SU-DHL-6 (cell line): ENCODE measurements around the gene PSME3IP1.

Experiments used
- H2AFZ ChIP-seq: fragments of 200-600 bp; sonication (generic); 2 replicates; pipeline ENCODE4 v1.6.1; 2014; ENCODE audit warnings: low read depth, mild to moderate bottlenecking, moderate library complexity, mixed read lengths, antibody characterized with exemption, low read length; ENCODE audit not compliant: severe bottlenecking
- H3F3A ChIP-seq: fragments of 200-600 bp; shearing (Covaris generic); 2 replicates; pipeline ENCODE4 v1.6.0; 2016; ENCODE audit warnings: antibody characterized with exemption, mild to moderate bottlenecking; ENCODE audit not compliant: insufficient read depth
- H3K27ac ChIP-seq: fragments of 200-600 bp; sonication (generic); 2 replicates; pipeline ENCODE4 v1.5.1; 2016; ENCODE audit warnings: low read depth, mild to moderate bottlenecking, low read length, moderate library complexity, mixed read lengths
- H3K27me3 ChIP-seq: fragments of 200-600 bp; sonication (generic), shearing (Covaris generic); 2 replicates; pipeline ENCODE4 v1.6.0; 2014; ENCODE audit warnings: mild to moderate bottlenecking, low read length
- H3K36me3 ChIP-seq: fragments of 200-600 bp; sonication (generic); 2 replicates; pipeline ENCODE4 v1.6.1; 2014; ENCODE audit warnings: mild to moderate bottlenecking, low read length, mixed read lengths
- H3K4me2 ChIP-seq: fragments of 300-600, 200-600 bp; shearing (Covaris generic), sonication (generic); 2 replicates; pipeline ENCODE4 v1.6.0; 2014; ENCODE audit warnings: low read length, low read depth, mild to moderate bottlenecking; ENCODE audit not compliant: poor library complexity, severe bottlenecking
- H3K4me3 ChIP-seq: fragments of 200-600 bp; sonication (generic); 2 replicates; pipeline ENCODE4 v1.5.1; 2014; ENCODE audit warnings: antibody characterized with exemption, low read length, mild to moderate bottlenecking, mixed read lengths; ENCODE audit not compliant: insufficient read depth, poor library complexity, severe bottlenecking
- H3K79me2 ChIP-seq: fragments of 200-600 bp; sonication (generic); 2 replicates; pipeline ENCODE4 v1.6.1; 2014; ENCODE audit warnings: mild to moderate bottlenecking, low read length, moderate library complexity; ENCODE audit not compliant: insufficient read depth
- H3K9ac ChIP-seq: fragments of 200-600 bp; sonication (generic); 2 replicates; pipeline ENCODE4 v1.7.0; 2014; ENCODE audit warnings: mild to moderate bottlenecking, low read length
- H3K9me2 ChIP-seq: fragments of 200-600 bp; sonication (generic); replicated peaks from 2 replicates; pipeline ENCODE4 v1.6.1; 2014; ENCODE audit warnings: low read length; ENCODE audit not compliant: insufficient read depth
- H3K9me3 ChIP-seq: fragments of 200-600 bp; sonication (generic); 2 replicates; pipeline ENCODE4 v1.6.1; 2014; ENCODE audit warnings: low read length, mixed read lengths; ENCODE audit not compliant: insufficient read depth
- H4K20me1 ChIP-seq: fragments of 200-600 bp; sonication (generic); 2 replicates; pipeline ENCODE4 v1.6.1; 2014; ENCODE audit warnings: low read depth, mild to moderate bottlenecking, antibody characterized with exemption, low read length, moderate library complexity, mixed read lengths
- EZH2phosphoT487 ChIP-seq: fragments of 200-600 bp; sonication (generic), shearing (Covaris generic); conservative IDR thresholded peaks from 2 replicates; pipeline ENCODE4 v1.6.1; 2018; ENCODE audit warnings: mild to moderate bottlenecking, antibody characterized with exemption, low read length, moderate library complexity, mixed read lengths
- TF ChIP-seq, protein P1 (sequence below): fragments of 200-600 bp; sonication (generic); IDR thresholded peaks from one replicate; pipeline ENCODE4 v1.5.1; 2017; ENCODE audit warnings: antibody characterized with exemption, mild to moderate bottlenecking, low read length, moderate library complexity; ENCODE audit not compliant: insufficient read depth, poor library complexity, severe bottlenecking

Gene PSME3IP1

DNA sequence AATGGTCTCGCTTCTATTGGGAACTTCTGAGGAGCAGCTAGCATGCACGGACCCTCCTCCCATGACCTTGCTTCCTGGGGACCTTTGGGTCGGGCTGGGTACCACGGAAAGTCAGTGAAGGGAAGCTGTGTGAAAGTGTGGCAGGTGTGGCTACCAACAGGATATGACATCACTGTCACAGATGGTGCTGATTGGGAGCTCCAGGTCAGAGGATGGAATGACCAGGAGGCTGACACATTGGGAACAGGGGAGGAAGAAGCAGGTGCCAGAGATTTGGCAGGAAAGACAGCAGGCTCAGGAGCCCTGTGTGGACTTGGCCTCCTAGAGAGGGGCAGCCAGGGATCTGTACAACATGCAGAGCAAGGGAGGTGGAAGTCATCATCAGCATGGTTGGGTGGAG lies 59.4 kb downstream of the PSME3IP1 start:
- TF ChIP-seq, protein P1, sequence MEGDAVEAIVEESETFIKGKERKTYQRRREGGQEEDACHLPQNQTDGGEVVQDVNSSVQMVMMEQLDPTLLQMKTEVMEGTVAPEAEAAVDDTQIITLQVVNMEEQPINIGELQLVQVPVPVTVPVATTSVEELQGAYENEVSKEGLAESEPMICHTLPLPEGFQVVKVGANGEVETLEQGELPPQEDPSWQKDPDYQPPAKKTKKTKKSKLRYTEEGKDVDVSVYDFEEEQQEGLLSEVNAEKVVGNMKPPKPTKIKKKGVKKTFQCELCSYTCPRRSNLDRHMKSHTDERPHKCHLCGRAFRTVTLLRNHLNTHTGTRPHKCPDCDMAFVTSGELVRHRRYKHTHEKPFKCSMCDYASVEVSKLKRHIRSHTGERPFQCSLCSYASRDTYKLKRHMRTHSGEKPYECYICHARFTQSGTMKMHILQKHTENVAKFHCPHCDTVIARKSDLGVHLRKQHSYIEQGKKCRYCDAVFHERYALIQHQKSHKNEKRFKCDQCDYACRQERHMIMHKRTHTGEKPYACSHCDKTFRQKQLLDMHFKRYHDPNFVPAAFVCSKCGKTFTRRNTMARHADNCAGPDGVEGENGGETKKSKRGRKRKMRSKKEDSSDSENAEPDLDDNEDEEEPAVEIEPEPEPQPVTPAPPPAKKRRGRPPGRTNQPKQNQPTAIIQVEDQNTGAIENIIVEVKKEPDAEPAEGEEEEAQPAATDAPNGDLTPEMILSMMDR = no peak
- TF ChIP-seq EZH2phosphoT487 = no peak
- Histone ChIP-seq H3K79me2 (no peaks in the 10 kb centered on the region), H3K27me3 (no peaks in the 10 kb centered on the region), H3F3A (no peaks in the 10 kb centered on the region), H3K9me2 (no peaks in the 10 kb centered on the region), H3K4me2 (no peak overlapping the region), H3K27ac (no peak overlapping the region), H4K20me1 (no peaks in the 10 kb centered on the region), H3K9me3 (no peaks in the 10 kb centered on the region), H2AFZ (no peak overlapping the region), H3K4me3 (no peak overlapping the region), H3K36me3 (no peaks in the 10 kb centered on the region), H3K9ac (no peak overlapping the region)

DNA sequence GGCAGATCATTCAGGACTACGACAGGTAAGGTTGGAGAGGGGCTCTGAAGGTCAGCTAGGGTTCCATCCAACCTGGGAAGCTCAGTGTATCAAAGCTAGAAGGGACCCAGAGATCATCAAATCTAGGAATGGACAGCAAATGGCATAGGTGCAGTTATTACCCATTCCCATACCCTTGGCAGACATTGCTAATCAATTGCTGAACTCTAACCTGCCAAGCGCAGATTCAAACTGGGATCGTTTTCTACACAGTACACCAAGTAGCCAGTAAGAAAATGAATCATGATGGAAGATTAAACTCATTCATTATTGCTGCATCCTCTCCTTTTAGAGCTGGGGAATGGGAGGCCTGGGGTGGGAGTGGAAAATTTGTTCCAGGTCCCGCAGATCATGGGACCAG lies 59.9 kb downstream of the PSME3IP1 start:
- Histone ChIP-seq H3K9ac (no peak overlapping the region), H3K36me3 (no peaks in the 10 kb centered on the region), H3K9me3 (no peaks in the 10 kb centered on the region), H2AFZ (no peak overlapping the region), H3K27me3 (no peaks in the 10 kb centered on the region), H3K27ac (no peak overlapping the region), H3K79me2 (no peaks in the 10 kb centered on the region), H3K9me2 (no peaks in the 10 kb centered on the region), H3F3A (no peaks in the 10 kb centered on the region), H3K4me2 (no peak overlapping the region), H3K4me3 (no peak overlapping the region), H4K20me1 (no peaks in the 10 kb centered on the region)
- TF ChIP-seq EZH2phosphoT487 = no peak
- TF ChIP-seq, protein P1 = no peak

DNA sequence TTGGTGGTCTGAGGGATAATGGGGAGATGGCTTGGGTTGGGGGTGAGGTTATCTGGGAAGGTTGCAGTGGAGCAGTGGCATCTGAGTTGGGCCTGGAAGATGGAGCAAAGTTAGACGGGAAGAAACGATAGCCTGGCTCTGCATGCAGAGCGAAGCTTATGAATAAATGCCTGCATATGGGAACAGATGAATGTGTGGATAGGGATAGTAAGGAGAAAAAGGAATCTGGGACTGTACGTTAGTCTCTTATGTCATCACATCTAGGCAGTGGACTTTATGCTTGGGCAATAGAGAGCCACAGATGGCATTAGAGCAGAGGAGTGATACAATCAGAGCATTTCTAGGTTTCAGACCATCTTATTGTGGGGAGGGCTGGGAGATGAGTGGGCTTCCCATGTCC lies 60.5 kb downstream of the PSME3IP1 start:
- Histone ChIP-seq H3K36me3 (no peaks in the 10 kb centered on the region), H4K20me1 (no peaks in the 10 kb centered on the region)

More for the DNA sequence above, 60.5 kb downstream of the PSME3IP1 start:
- Histone ChIP-seq H3K9me3 (no peaks in the 10 kb centered on the region), H2AFZ (no peak overlapping the region), H3F3A (no peaks in the 10 kb centered on the region), H3K9me2 (no peaks in the 10 kb centered on the region), H3K4me3 (no peak overlapping the region), H3K79me2 (no peaks in the 10 kb centered on the region), H3K27ac (no peak overlapping the region), H3K4me2 (no peak overlapping the region), H3K9ac (no peak overlapping the region), H3K27me3 (no peaks in the 10 kb centered on the region)
- TF ChIP-seq, protein P1 = no peak
- no peak for TF ChIP-seq EZH2phosphoT487
